Lower lobe of right lung (tissue), 2 donors: ENCODE results near the gene FOSB. TPM values are rescaled to one million over a fixed set of nuclear protein-coding genes. Genes with fewer than 3 reads are reported as not detected.

Source experiments
- ATAC-seq, 2 donors: fragments of 200-7000 bp; cut with Tn5 transposase; one replicate each; pipeline ENCODE4 v1.9.1; 2020 to 2022; ENCODE audit warnings: mild to moderate bottlenecking in 2 of 2, moderate library complexity in 2 of 2
- DNase-seq: peaks from one replicate; pipeline ENCODE4 v3.0.0-alpha.2; 2020
- H3K27ac ChIP-seq: fragments of 200-600 bp; one replicate; pipeline ENCODE4 v1.8.0; 2022
- H3K27me3 ChIP-seq: fragments of 200-600 bp; one replicate; pipeline ENCODE4 v1.8.0; 2022; ENCODE audit warnings: low read depth
- H3K36me3 ChIP-seq: fragments of 200-600 bp; one replicate; pipeline ENCODE4 v1.8.0; 2022; ENCODE audit warnings: mild to moderate bottlenecking
- H3K4me1 ChIP-seq: fragments of 200-600 bp; one replicate; pipeline ENCODE4 v1.8.0; 2022
- H3K4me3 ChIP-seq: fragments of 200-600 bp; one replicate; pipeline ENCODE4 v1.8.0; 2022; ENCODE audit warnings: mild to moderate bottlenecking
- H3K9me3 ChIP-seq: fragments of 200-600 bp; one replicate; pipeline ENCODE4 v1.8.0; 2022
- intact Hi-C: fragments of 100-400 bp; cut with DNase I; formaldehyde crosslinking; loops from one replicate; pipeline ENCODE4 v1.11.0; 2022
- total RNA-seq: library from RNA; stranded (reverse); fragmentation: NEBNext Ultra II Directional; extraction: Animal tissue kit (Norgen Biotek cat#: 25700); gene quantifications from one replicate; pipeline ENCODE4 v1.2.1, GENCODE V29; 2021
- TF ChIP-seq, protein P1 (sequence below): fragments of 200-600 bp; IDR thresholded peaks from one replicate; pipeline ENCODE4 v1.8.0; 2022; ENCODE audit warnings: antibody characterized with exemption, mild to moderate bottlenecking
- donor health status: DM: no; HTN: yes; CAD: no; lungs with severe emphysema.

Gene FOSB
- total RNA-seq, 1 donor from 2014 or later: 18.0 TPM

DNA sequence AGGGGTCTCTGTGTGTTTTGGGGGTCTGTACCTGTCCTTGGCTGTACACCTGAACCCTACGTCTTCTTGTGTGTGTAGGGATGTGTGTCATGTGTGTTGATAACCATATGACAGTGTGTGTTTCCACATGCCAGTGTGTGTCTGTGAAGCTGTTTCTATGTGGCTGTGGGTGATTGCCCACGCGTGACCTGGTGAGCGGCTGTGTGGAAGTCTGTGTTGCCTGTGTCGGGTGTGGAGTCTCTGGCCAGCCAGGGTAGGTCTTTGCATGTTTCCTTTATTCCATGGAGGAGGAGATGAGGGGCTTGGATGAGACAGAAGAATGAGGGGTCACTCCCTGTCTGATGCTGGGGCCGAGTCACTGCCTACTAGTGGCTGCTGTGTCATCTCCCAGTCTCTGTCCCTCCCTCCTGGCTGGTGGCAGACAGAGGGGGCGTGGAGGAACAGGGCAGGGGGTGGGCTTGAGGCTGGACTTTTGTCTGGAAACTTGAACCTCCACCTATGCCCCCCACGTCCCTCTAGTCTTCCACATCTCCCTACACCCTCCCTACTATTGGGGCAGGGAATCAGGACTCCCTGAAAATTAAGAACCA, 2.8 kb upstream of the FOSB start:
- Histone ChIP-seq H3K27me3 (no peaks in the 10 kb centered on the region), H3K27ac (no peak overlapping the region), H3K4me3 (no peak overlapping the region), H3K9me3 (no peaks in the 10 kb centered on the region), H3K36me3 (no peaks in the 10 kb centered on the region), H3K4me1 (peaks cover 20% of the 10 kb centered on the region)
- TF ChIP-seq, protein P1, sequence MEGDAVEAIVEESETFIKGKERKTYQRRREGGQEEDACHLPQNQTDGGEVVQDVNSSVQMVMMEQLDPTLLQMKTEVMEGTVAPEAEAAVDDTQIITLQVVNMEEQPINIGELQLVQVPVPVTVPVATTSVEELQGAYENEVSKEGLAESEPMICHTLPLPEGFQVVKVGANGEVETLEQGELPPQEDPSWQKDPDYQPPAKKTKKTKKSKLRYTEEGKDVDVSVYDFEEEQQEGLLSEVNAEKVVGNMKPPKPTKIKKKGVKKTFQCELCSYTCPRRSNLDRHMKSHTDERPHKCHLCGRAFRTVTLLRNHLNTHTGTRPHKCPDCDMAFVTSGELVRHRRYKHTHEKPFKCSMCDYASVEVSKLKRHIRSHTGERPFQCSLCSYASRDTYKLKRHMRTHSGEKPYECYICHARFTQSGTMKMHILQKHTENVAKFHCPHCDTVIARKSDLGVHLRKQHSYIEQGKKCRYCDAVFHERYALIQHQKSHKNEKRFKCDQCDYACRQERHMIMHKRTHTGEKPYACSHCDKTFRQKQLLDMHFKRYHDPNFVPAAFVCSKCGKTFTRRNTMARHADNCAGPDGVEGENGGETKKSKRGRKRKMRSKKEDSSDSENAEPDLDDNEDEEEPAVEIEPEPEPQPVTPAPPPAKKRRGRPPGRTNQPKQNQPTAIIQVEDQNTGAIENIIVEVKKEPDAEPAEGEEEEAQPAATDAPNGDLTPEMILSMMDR: no peak
- ATAC-seq (no peak), DNase-seq (no peak)
- intact Hi-C loops: no loop called here

- intact Hi-C loops: no loop called here
- DNase-seq: no peak
- H3K27me3 ChIP-seq: no peaks in the 10 kb centered on the region
- H3K4me1 ChIP-seq: peaks cover 29% of the 10 kb centered on the region
- H3K36me3 ChIP-seq: no peaks in the 10 kb centered on the region
- TF ChIP-seq, protein P1: no peak
- no peaks in the 10 kb centered on the region for H3K9me3 ChIP-seq
- H3K27ac ChIP-seq: peak overlapping the region; percentile 98
- ATAC-seq: no peak
- peak overlapping the region; percentile 74 for H3K4me3 ChIP-seq
These were observed 711 bp upstream of the FOSB start for GRCh38 chr19:45467115-45467455.

- Histone ChIP-seq H3K36me3 (no peaks in the 10 kb centered on the region), H3K27me3 (no peaks in the 10 kb centered on the region), H3K9me3 (no peaks in the 10 kb centered on the region), H3K27ac (peak overlapping the region; percentile 98), H3K4me1 (peaks cover 34% of the 10 kb centered on the region), H3K4me3 (peak overlapping the region; percentile 74)
- no peak for DNase-seq
- TF ChIP-seq, protein P1: no peak
- ATAC-seq: peak; percentile 1 to 4
- intact Hi-C loops: no loop called here
These were observed 409 bp downstream of the FOSB start for GRCh38 chr19:45468159-45468651.

GRCh38 chr19:45468803-45469131, 971 bp downstream of the FOSB start:
- Histone ChIP-seq H3K27me3 (peaks cover 5% of the 10 kb centered on the region), H3K4me1 (peaks cover 34% of the 10 kb centered on the region), H3K9me3 (no peaks in the 10 kb centered on the region), H3K27ac (peak overlapping the region; percentile 98), H3K4me3 (peak overlapping the region; percentile 74), H3K36me3 (no peaks in the 10 kb centered on the region)
- no peak for DNase-seq
- intact Hi-C loops: no loop called here
- TF ChIP-seq, protein P1: no peak
- peak; percentile 10 to 13 for ATAC-seq

DNA sequence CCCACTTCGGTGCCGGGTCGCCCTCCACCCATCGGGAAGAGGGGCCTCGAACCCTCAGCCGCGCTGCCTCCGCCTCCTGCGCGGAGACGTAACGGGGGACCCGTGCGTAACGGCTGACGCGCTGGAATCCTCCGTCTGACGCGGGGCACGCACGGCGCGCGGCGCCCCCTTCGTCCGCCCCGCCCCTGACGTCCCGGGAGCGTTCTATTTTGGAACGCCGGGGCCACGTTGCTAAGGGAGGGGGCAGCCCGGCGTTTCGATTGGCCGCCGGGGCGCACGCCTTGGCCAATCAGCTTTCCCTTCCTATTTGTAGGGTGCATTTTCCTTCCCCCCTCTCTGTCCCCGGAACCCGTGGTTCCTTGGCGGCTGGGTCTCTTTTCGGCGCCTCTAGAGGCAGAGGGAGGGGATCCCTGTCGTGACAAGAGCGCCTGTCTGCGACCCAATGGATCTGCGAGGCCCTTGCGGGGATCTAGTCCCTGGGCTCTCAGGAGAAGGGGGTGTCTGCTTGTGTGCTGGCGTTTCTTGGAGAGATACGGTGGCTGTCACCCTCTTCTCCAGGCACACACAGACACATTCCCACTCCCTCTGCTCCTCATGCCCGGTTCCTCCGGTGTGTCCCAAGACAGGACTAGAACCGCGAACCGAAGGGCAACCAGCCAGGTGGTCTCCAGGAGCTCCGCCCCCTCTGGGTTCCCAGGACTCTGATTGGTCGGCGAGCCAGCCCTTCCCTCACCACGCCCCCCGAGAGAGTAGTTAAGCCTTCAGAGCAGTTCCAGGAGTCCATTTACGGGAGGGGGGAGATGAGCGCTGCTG, 1.5 kb downstream of the FOSB start:
- ATAC-seq (peak; percentile 66 to 88), DNase-seq (peak; percentile 96)
- TF ChIP-seq, protein P1: peak; percentile 9
- Histone ChIP-seq H3K4me1 (peaks cover 34% of the 10 kb centered on the region), H3K27ac (peak overlapping the region; percentile 98), H3K36me3 (no peaks in the 10 kb centered on the region), H3K4me3 (peak overlapping the region; percentile 74), H3K27me3 (peaks cover 11% of the 10 kb centered on the region), H3K9me3 (no peaks in the 10 kb centered on the region)
- intact Hi-C loops: no loop called here
